ENCODE results near the gene MMS22L. TPM values are rescaled to one million over a fixed set of nuclear protein-coding genes. Genes with fewer than 3 reads are reported as not detected.

Gene MMS22L
- polyA plus RNA-seq, 2 of the 4 experiments (the other 2 are of a cell fraction), result 11.5 to 24.5 TPM

GRCh38 chr6:97222903-97223302 lies 60.1 kb downstream of the MMS22L start:
- ChIA-PET POLR2A (no interaction called here), CTCF (no interaction called here)
- Histone ChIP-seq H3K4me3 (no peak overlapping the region), H3K4me1 (no peaks in the 10 kb centered on the region), H3K4me2 (no peak overlapping the region), H3K27ac (no peak overlapping the region), H3K9me3 (no peaks in the 10 kb centered on the region)
- TF ChIP-seq FOSB (CRISPR knock-in tag; IDR thresholded peaks at IDR 0.05) (no peak), ESRRA (IDR thresholded peaks at IDR 0.05; ENCODE audit: borderline replicate concordance, low read length) (no peak), CBX8 (IDR thresholded peaks at IDR 0.05) (no peak), ZSCAN20 (CRISPR knock-in tag; IDR thresholded peaks at IDR 0.05) (no peak), FOSL2 (IDR thresholded peaks at IDR 0.05) (no peak), FOSL2 (CRISPR knock-in tag; IDR thresholded peaks at IDR 0.05) (no peak), HDAC2 (IDR thresholded peaks at IDR 0.05) (no peak), NPAS2 (CRISPR knock-in tag; IDR thresholded peaks at IDR 0.05; ENCODE audit: borderline replicate concordance) (no peak), CEBPB (IDR thresholded peaks at IDR 0.05) (no peak), CHD2 (IDR thresholded peaks at IDR 0.05; ENCODE audit: low read length, partially characterized antibody) (no peak), REST (IDR thresholded peaks at IDR 0.05) (no peak), EHF (CRISPR knock-in tag; IDR thresholded peaks at IDR 0.05) (no peak), BHLHE40 (IDR thresholded peaks at IDR 0.05; ENCODE audit: low read depth, low read length) (no peak), HEYL (CRISPR knock-in tag; IDR thresholded peaks at IDR 0.05) (no peak), BCL3 (IDR thresholded peaks at IDR 0.05) (no peak), PHF8 (IDR thresholded peaks at IDR 0.05; ENCODE audit: borderline replicate concordance, low read depth) (no peak), ZC3H11A (IDR thresholded peaks at IDR 0.05) (no peak), HOXB5 (CRISPR knock-in tag; IDR thresholded peaks at IDR 0.05) (no peak), MYC (IDR thresholded peaks at IDR 0.05; ENCODE audit: borderline replicate concordance, low read length) (no peak), POLR2A (IDR thresholded peaks at IDR 0.05; ENCODE audit: low read length) (no peak)
- WGBS (ENCODE audit: missing lambda C conversion rate), result 92% methylated on average over 2 of the region's 2 CpGs
- FAIRE-seq (no peak), DNase-seq (ENCODE audit: low read depth in 1 of 2, low spot score in 1 of 2) (no peak), ATAC-seq (no peak)

- Histone ChIP-seq H3K27ac (no peak overlapping the region), H3K4me3 (no peak overlapping the region), H3K4me2 (no peak overlapping the region), H3K9me3 (no peaks in the 10 kb centered on the region), H3K4me1 (no peaks in the 10 kb centered on the region)
- 92% methylated on average over 4 of the region's 4 CpGs for WGBS (ENCODE audit: missing lambda C conversion rate)
- ChIA-PET POLR2A (no interaction called here), CTCF (no interaction called here)
- FAIRE-seq (no peak), DNase-seq (ENCODE audit: low read depth in 1 of 2, low spot score in 1 of 2) (no peak), ATAC-seq (no peak)
- TF ChIP-seq ATOH8 (CRISPR knock-in tag; IDR thresholded peaks at IDR 0.05; ENCODE audit: low read depth) (no peak), E2F6 (IDR thresholded peaks at IDR 0.05; ENCODE audit: borderline replicate concordance, low read depth) (no peak), HDAC2 (IDR thresholded peaks at IDR 0.05) (no peak), ESRRA (IDR thresholded peaks at IDR 0.05; ENCODE audit: borderline replicate concordance, low read length) (no peak), FOSL2 (IDR thresholded peaks at IDR 0.05) (no peak), FOSL2 (CRISPR knock-in tag; IDR thresholded peaks at IDR 0.05) (no peak), PBX3 (IDR thresholded peaks at IDR 0.05) (no peak), MAZ (IDR thresholded peaks at IDR 0.05; ENCODE audit: borderline replicate concordance, low read depth, low read length) (no peak), HOXB13 (CRISPR knock-in tag; IDR thresholded peaks at IDR 0.05; ENCODE audit: low read depth) (no peak), SMC3 (IDR thresholded peaks at IDR 0.05) (no peak), ELK1 (IDR thresholded peaks at IDR 0.05; ENCODE audit: low read depth, low read length) (no peak), REST (IDR thresholded peaks at IDR 0.05) (no peak)
These were observed 64.1 kb downstream of the MMS22L start for GRCh38 chr6:97218912-97219311.

Measured in A549 (cell line).